Nephron progenitor cell (in vitro differentiated cells): ENCODE data around the gene SYT3.
"Not testable (repeated sequence)": the region's sequence is repeated elsewhere in the genome, so short reads cannot be mapped to it uniquely, and the experiment has no call there.

Experiments used
- DNase-seq: peaks from one replicate; pipeline ENCODE4 v3.0.0; 2021
- H3K27ac Mint-ChIP-seq: 2 replicates; pipeline ENCODE4 v1.8.0; 2021; ENCODE audit warnings: mild to moderate bottlenecking, moderate library complexity, mixed read lengths
- H3K27me3 Mint-ChIP-seq: 2 replicates; pipeline ENCODE4 v1.8.0; 2021; ENCODE audit warnings: mild to moderate bottlenecking, low read depth, mixed read lengths; ENCODE audit not compliant: poor library complexity
- H3K36me3 Mint-ChIP-seq: 2 replicates; pipeline ENCODE4 v1.8.0; 2021; ENCODE audit warnings: low read depth, mixed read lengths
- H3K4me1 Mint-ChIP-seq: 2 replicates; pipeline ENCODE4 v1.8.0; 2021; ENCODE audit warnings: mixed read lengths
- H3K4me3 Mint-ChIP-seq: 2 replicates; pipeline ENCODE4 v1.8.0; 2021; ENCODE audit warnings: mild to moderate bottlenecking, moderate library complexity, mixed read lengths
- H3K9me3 Mint-ChIP-seq: 2 replicates; pipeline ENCODE4 v1.8.0; 2021; ENCODE audit warnings: mild to moderate bottlenecking, moderate library complexity, mixed read lengths
- TF ChIP-seq, protein P1 (sequence below): fragments of 200-600 bp; sonication (generic); IDR thresholded peaks from 2 replicates; pipeline ENCODE4 v1.5.0; 2021; ENCODE audit warnings: antibody characterized with exemption

SYT3 gene

DNA sequence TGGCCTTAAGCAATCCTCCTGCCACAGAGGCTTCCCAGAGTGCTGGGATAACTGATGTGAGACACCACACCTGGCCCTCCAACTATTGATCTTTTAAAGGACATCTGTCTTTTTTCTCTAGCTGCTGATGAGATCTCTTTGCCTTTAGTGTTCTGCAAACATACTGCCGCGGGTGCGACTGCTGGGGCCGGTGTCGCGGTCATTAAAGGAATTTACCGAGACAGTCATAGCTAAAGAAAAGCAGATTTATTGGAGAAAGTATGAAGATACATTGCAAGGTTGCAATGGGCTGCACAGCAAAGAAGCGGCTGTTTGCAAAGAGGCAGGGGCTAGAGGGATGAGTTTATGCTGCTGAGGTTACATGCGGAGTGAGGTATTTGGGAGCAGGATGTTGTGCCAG lies 40.3 kb downstream of the SYT3 start:
- Mint-ChIP-seq H3K36me3 (no peaks in the 10 kb centered on the region), H3K27ac (no peak overlapping the region), H3K4me3 (no peak overlapping the region), H3K4me1 (no peaks in the 10 kb centered on the region), H3K9me3 (peaks cover 7% of the 10 kb centered on the region), H3K27me3 (peaks cover 63% of the 10 kb centered on the region)
- TF ChIP-seq, protein P1, sequence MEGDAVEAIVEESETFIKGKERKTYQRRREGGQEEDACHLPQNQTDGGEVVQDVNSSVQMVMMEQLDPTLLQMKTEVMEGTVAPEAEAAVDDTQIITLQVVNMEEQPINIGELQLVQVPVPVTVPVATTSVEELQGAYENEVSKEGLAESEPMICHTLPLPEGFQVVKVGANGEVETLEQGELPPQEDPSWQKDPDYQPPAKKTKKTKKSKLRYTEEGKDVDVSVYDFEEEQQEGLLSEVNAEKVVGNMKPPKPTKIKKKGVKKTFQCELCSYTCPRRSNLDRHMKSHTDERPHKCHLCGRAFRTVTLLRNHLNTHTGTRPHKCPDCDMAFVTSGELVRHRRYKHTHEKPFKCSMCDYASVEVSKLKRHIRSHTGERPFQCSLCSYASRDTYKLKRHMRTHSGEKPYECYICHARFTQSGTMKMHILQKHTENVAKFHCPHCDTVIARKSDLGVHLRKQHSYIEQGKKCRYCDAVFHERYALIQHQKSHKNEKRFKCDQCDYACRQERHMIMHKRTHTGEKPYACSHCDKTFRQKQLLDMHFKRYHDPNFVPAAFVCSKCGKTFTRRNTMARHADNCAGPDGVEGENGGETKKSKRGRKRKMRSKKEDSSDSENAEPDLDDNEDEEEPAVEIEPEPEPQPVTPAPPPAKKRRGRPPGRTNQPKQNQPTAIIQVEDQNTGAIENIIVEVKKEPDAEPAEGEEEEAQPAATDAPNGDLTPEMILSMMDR: no peak
- DNase-seq: no peak

DNA sequence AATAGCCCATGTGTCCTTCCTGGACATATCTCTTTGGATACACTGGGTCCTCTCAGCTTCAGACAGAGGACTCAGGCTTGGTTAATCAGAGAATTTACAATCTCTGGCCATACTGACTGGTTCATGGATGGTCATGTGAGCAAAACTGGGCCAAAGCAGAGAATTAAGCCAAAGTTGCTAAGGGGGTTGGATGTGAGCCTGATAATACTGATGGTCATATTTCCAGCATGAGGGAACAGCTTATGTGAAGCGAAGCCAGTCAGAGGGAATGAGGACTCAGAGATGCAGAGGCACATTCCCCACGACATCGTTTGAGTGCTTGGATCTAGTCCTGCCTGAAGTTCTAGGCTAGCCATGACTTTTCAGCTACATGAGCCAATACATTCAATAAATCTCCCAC lies 49.5 kb downstream of the SYT3 start:
- Mint-ChIP-seq H3K27me3 (peaks cover 39% of the 10 kb centered on the region), H3K27ac (no peak overlapping the region), H3K4me1 (no peaks in the 10 kb centered on the region), H3K36me3 (no peaks in the 10 kb centered on the region), H3K4me3 (no peak overlapping the region), H3K9me3 (no peaks in the 10 kb centered on the region)
- TF ChIP-seq, protein P1: no peak
- DNase-seq: no peak

DNA sequence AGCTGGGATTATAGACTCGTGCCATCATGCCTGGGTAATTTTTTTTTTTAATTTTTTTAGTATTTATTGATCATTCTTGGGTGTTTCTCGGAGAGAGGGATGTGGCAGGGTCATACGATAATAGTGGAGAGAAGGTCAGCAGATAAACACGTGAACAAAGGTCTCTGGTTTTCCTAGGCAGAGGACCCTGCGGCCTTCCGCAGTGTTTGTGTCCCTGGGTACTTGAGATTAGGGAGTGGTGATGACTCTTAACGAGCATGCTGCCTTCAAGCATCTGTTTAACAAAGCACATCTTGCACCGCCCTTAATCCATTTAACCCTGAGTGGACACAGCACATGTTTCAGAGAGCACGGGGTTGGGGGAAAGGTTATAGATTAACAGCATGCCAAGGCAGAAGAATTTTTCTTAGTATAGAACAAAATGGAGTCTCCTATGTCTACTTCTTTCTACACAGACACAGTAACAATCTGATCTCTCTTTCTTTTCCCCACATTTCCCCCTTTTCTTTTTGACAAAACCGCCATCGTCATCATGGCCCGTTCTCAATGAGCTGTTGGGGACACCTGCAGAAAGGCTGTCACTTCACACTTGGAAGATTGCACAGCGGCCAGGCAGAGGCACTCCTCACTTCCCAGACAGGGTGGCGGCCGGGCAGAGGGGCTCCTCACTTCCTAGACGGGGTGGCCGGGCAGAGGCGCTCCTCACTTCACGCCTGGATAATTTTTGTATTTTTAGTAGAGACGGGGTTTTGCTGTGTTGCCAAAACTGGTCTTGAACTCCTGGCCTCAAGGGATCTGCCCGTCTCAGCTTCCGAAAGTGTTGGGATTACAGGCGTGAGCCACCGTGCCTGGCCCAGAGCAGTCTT lies 57.7 kb downstream of the SYT3 start:
- peaks cover 18% of the 10 kb centered on the region for H3K9me3 Mint-ChIP-seq
- DNase-seq, H3K4me1 Mint-ChIP-seq, H3K27ac Mint-ChIP-seq, H3K4me3 Mint-ChIP-seq, H3K36me3 Mint-ChIP-seq: not testable (repeated sequence)
- H3K27me3 Mint-ChIP-seq: peaks cover 45% of the 10 kb centered on the region

DNA sequence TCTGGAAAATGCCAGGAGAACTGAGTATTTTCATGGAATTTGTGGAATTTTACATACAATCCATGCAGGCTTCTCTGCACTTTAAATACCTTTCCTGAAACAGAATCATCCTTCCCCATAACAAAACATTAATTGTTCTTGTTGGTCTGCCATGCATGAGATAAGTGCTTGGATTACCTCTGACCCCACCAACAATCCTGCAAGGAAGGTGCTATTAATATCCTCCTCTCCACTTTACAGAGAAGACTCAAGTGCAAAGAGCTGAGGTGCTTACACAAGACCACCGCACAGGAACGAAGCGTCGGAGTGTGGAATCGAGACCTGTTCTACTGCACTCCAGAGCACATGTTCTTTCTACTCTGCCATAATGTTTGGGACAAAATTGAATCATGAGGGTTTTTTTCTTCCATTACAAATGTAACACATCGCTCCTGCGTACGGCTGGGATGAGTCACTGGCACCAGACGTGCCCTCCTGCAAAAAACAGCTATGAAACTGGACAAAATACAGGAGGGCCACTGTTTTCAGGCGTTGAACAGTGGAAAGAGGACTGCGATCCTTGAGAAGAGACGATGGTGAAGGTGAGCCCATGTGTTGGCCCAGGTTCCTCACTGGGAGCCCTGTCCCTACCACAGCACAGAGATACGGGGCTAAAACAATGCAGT lies 58.6 kb downstream of the SYT3 start:
- peaks cover 18% of the 10 kb centered on the region for H3K9me3 Mint-ChIP-seq
- DNase-seq: no peak
- TF ChIP-seq, protein P1: no peak
- no peak overlapping the region for H3K4me3 Mint-ChIP-seq
- H3K4me1 Mint-ChIP-seq: peaks cover 7% of the 10 kb centered on the region
- no peaks in the 10 kb centered on the region for H3K36me3 Mint-ChIP-seq
- H3K27ac Mint-ChIP-seq: no peak overlapping the region
- peaks cover 51% of the 10 kb centered on the region for H3K27me3 Mint-ChIP-seq

DNA sequence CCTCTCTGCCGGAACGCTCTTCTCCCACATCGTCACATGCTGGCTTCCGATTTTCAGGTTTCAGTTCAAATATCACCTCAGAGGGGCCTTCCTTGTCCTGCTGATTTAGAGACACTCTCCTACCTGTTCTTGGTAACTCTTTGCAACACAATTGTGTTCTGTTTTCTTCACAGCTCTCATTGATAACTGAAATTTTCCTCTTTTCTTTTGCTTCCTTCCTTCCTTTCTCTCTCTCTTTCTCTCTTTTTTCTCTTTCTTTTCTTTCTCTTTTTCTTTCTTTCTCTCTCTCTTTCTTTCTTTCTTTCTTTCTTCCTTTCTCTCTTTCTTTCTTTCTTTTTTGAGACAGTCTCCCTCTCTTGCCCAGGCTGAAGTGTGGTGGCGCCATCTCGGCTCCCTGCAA lies 59.4 kb downstream of the SYT3 start:
- no peak overlapping the region for H3K27ac Mint-ChIP-seq
- peaks cover 50% of the 10 kb centered on the region for H3K27me3 Mint-ChIP-seq
- no peak for DNase-seq
- peaks cover 7% of the 10 kb centered on the region for H3K4me1 Mint-ChIP-seq
- peaks cover 18% of the 10 kb centered on the region for H3K9me3 Mint-ChIP-seq
- no peak overlapping the region for H3K4me3 Mint-ChIP-seq
- H3K36me3 Mint-ChIP-seq: no peaks in the 10 kb centered on the region
- TF ChIP-seq, protein P1: no peak

DNA sequence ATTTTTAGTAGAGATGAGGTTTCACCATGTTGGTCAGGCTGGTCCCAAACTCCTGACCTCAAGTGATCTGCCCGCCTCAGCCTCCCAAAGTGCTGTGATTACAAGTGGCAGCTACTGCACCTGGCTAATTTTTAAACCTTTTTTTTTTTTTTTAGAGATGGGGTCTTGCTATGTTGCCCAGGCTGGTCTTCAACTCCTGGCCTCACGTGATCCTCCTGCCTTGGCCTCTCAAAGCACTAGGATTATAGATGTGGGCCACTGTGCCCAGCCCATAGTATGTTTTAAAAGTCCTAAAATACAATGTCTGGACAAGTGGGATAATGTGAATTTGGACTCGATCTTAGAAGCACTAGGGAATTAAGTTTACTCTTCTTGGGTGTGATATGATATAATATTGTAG lies 62.9 kb downstream of the SYT3 start:
- H3K27me3 Mint-ChIP-seq: peaks cover 55% of the 10 kb centered on the region
- not testable (repeated sequence) for H3K27ac Mint-ChIP-seq

More for the DNA sequence above, 62.9 kb downstream of the SYT3 start:
- H3K4me1 Mint-ChIP-seq, H3K9me3 Mint-ChIP-seq, H3K36me3 Mint-ChIP-seq, DNase-seq, H3K4me3 Mint-ChIP-seq: not testable (repeated sequence)
